DMS53 treated with DMSO at 0.1 percent for 48 hours (cell line): ENCODE data around the gene DEPDC7.

Experiments used
- DNase-seq: peaks from one replicate; lab custom pipeline; 2025; ENCODE audit not compliant: unreplicated experiment; lab: John Stamatoyannopoulos, UW

DEPDC7 gene

DNA sequence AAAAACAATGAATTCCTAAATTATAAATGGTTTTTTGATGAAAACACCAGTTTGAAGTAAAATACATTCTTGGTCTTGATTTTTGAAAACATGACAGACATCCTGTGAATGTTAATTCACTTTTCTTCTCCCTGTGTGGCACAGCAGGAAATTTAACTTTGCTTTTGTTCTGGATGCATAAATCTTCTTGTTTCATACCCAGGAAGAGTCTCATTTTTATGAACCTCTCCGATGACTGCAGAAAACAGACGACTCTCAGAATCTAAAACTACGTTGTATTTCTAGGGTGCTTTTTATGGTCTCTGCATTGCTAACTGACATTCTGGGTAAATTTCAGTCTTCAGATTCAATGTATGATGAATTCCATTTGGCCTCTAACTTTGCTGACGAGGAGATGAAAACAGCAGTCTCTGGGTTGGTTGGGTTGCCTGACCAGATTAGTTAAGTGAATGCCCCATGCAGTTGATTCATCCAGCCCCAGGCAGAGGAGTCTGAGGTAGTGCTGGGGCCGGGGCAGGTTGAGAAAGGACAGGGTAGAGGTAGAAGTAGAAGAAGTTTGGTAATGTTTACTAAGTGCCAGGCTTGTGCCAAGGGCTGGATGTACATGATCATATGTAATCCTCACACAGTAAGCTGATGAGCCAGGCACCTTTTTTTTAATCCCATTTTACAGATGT, 43.8 kb downstream of the DEPDC7 start:
- DNase-seq: no peak

DNA sequence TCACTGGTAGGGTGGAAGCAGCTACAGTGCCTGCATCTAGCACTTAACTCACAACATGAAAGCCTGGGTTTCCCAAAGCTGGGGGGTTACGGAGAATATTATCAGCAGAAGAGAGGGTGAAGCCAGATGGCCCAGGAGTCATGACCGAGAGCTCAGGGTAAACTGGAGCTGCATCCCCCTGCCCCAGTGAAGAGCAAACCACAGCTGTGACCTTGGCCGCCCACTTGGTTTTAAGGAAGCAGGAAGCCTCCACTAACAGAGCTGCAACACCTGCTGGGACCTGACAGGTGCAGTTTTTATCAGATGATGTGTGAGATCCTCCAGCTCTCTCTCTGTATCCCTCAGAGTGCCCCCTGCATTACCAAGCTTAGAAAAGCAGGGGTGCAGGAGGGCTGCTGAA, 44.6 kb downstream of the DEPDC7 start:
- DNase-seq: peak; percentile 66

GRCh38 chr11:33062137-33062536, 46.5 kb downstream of the DEPDC7 start:
- DNase-seq: no peak

- DNase-seq: no peak
Observed at GRCh38 chr11:33063326-33063881, 47.7 kb downstream of the DEPDC7 start.

- no peak for DNase-seq
Observed at GRCh38 chr11:33064033-33064825, 48.6 kb downstream of the DEPDC7 start.

DNA sequence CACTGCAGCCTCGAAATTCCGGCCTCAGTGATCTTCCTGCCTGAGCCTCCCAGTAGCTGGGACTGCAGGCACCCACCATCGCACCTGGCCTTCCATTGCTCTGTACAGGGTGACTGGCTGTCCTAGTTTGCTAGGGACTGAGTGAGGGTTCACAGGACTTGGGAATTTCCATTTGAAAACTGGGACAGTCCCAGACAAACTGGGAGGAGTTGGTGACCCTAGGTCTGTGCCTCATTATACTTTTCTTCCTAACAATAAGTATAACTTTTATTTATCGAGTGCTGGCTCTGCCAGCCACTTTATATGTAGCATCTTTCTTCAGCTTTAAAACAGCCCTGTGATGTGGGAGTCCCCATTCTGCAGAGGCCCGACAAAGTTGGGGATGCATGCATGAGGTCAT, 49.2 kb downstream of the DEPDC7 start:
- DNase-seq: no peak

GRCh38 chr11:33065445-33066178, 49.9 kb downstream of the DEPDC7 start:
- DNase-seq: peak; percentile 51

GRCh38 chr11:33067294-33067693, 51.6 kb downstream of the DEPDC7 start:
- DNase-seq: no peak

DNA sequence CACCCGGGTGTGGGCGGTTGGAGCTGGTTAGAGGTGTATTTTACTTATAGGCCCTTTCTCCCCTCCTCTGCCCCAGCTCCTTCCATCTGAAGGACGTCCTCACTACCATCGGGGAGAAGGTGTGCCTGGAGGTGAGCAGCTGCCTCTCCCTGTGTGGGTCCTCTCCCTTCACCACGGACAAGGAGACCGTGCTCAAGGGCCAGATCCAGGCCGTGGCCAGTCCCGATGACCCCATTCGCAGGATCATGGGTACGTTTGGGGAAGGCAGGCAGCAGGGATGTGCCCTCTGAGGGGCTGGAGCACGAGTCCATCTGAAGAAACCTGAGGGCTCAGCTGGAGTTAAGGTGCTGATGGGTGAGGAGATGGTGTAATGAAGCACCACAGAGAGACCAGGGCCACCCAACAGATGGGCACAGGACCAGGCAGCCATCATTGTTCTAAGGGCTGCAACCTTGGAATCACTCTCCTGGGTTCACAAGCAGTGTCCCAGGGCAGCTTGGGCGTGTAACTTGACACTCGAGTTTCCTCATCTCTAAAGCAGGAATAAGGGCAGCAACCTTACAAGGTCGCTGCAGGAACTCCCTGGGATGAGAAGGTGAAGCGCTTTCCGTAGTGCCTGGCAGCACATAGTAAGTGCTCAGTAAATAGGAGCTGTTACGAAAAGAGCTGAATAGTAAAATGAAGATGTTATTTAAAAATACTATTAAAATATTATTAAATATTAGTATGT, 53.1 kb downstream of the DEPDC7 start:
- no peak for DNase-seq

- DNase-seq: no peak
Observed at GRCh38 chr11:33072465-33072864, 56.8 kb downstream of the DEPDC7 start.
